HG02571 (cell line): ENCODE measurements around the gene ATP2C1.

Experiments
- ATAC-seq: cut with Tn5 transposase; IDR thresholded peaks from one replicate; pipeline ENCODE4 v1.9.1; 2021; ENCODE audit warnings: mild to moderate bottlenecking, moderate library complexity; ENCODE audit not compliant: unreplicated experiment

ATP2C1 gene

GRCh38 chr3:130895690-130896488, 2.0 kb downstream of the ATP2C1 start:
- no peak for ATAC-seq

GRCh38 chr3:130897316-130897715, 3.4 kb downstream of the ATP2C1 start:
- ATAC-seq, result no peak

- ATAC-seq, result no peak
Measured at GRCh38 chr3:130900959-130901358, 7.1 kb downstream of the ATP2C1 start.

- no peak for ATAC-seq
Measured at GRCh38 chr3:130901463-130902204, 7.8 kb downstream of the ATP2C1 start.

GRCh38 chr3:130903412-130903908, 9.6 kb downstream of the ATP2C1 start:
- no peak for ATAC-seq

GRCh38 chr3:130904491-130904890, 10.6 kb downstream of the ATP2C1 start:
- ATAC-seq, result no peak

- ATAC-seq, result no peak
Measured at GRCh38 chr3:130905551-130905950, 11.7 kb downstream of the ATP2C1 start.

- ATAC-seq, result no peak
Measured at GRCh38 chr3:130906374-130906995, 12.6 kb downstream of the ATP2C1 start.

GRCh38 chr3:130907500-130907899, 13.6 kb downstream of the ATP2C1 start:
- no peak for ATAC-seq

- no peak for ATAC-seq
Measured at GRCh38 chr3:130907966-130908365, 14.1 kb downstream of the ATP2C1 start.

GRCh38 chr3:130915567-130916292, 21.8 kb downstream of the ATP2C1 start:
- ATAC-seq, result no peak

GRCh38 chr3:130916507-130917167, 22.8 kb downstream of the ATP2C1 start:
- ATAC-seq, result no peak

GRCh38 chr3:130918328-130918727, 24.4 kb downstream of the ATP2C1 start:
- ATAC-seq, result no peak

GRCh38 chr3:130925628-130926027, 31.7 kb downstream of the ATP2C1 start:
- ATAC-seq, result no peak

GRCh38 chr3:130926504-130926903, 32.6 kb downstream of the ATP2C1 start:
- no peak for ATAC-seq

- ATAC-seq, result no peak
Measured at GRCh38 chr3:130929804-130930203, 35.9 kb downstream of the ATP2C1 start.

- no peak for ATAC-seq
Measured at GRCh38 chr3:130932979-130933378, 39.1 kb downstream of the ATP2C1 start.

GRCh38 chr3:130933801-130934345, 40.0 kb downstream of the ATP2C1 start:
- ATAC-seq, result no peak

- ATAC-seq, result no peak
Measured at GRCh38 chr3:130934442-130935089, 40.7 kb downstream of the ATP2C1 start.
